GM10266 (cell line): ENCODE results near the gene MAP3K21.

Experiments used
- DNase-seq: peaks from one replicate; pipeline ENCODE4 v3.0.0; 2012; ENCODE audit errors: extremely low spot score
- CTCF ChIP-seq: IDR thresholded peaks from 2 replicates; pipeline ENCODE4 v1.5.1; 2012; ENCODE audit warnings: mild to moderate bottlenecking, low read depth; ENCODE audit not compliant: control insufficient read depth, insufficient read depth; ENCODE audit errors: missing control alignments

MAP3K21 gene

GRCh38 chr1:233366575-233366974 lies 39.1 kb downstream of the MAP3K21 start:
- no peak for DNase-seq
- no peak for TF ChIP-seq CTCF

- no peak for TF ChIP-seq CTCF
- DNase-seq, result no peak
These were observed 39.7 kb downstream of the MAP3K21 start for GRCh38 chr1:233367057-233367803.

GRCh38 chr1:233368106-233368788 lies 40.7 kb downstream of the MAP3K21 start:
- no peak for TF ChIP-seq CTCF
- DNase-seq, result no peak

DNA sequence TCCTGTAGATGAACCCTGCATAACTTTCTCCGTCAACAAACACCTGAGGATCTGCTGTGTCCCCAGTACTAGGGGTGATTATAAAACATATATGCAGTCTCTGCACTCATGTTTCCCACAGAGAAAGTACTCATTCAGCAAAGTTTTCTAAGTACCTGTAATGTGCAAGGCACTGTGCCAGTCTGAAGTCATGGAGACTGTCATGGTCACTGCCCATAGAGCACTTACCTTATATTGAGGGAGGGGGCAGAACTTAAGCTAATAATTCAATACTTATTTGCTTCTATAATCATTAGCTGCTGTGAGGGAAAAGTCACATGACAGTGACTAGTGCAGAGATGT lies 41.2 kb downstream of the MAP3K21 start:
- no peak for DNase-seq
- TF ChIP-seq CTCF, result no peak

DNA sequence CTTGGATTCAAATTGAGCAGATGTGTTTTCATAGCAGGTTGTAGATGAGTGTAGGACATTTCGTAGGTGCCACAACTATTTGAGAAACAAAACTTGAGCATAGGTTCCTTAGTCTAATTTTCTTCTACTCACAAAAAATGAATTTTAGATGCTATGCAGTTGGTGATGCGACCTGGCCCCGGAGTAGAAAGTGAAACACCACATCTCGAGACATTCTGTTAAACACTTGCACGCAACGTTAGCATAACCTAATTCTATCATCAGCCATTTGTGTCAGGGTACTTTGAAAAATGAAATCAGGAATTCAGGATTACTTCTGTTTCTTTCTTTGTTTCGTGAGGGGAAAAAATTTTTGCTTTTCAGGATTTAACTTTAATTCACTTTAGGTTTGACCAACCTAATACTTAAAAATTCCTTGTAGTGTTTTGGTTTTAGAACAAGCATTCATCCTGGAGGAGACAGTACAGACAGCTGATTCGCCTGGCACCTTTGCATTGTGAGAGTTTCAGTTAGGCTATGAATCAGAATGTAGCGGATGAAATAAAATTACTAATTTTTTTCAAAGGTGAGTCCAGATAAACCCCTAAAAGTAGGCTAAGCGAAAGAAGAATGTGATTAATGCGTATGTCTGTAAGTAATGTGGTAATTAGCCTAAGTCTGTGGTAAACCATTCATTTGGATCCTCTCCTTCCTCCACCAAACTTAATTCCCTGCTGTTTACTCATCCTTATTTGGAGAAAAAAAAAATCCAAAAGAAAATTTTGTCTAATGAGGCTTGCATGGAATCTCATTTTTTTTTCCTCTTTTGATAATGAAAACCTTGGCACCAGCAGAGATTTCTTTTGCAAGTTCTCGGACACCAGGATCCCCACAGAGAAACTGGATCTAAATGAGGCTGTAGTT lies 44.9 kb downstream of the MAP3K21 start:
- no peak for TF ChIP-seq CTCF
- no peak for DNase-seq

DNA sequence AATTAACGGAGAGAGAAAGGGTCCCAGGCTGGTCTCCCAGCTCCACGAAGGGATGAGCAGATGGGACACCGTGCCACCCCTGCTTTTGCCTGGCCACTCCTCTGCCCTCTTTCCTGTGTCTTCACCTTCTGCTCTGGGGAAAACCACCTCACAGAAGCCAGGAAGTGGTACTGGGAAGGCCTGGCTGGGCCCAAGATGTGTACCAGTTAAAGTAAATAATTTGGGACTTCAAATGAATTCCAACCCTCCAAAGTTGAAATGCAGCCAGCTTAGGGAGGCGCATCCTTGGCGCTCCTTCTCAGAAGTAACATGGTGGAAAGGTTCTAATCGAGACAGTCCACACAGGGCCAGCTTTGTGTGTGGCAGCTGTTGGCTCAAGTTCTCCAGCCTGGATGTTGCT lies 45.7 kb downstream of the MAP3K21 start:
- no peak for TF ChIP-seq CTCF
- DNase-seq, result no peak

DNA sequence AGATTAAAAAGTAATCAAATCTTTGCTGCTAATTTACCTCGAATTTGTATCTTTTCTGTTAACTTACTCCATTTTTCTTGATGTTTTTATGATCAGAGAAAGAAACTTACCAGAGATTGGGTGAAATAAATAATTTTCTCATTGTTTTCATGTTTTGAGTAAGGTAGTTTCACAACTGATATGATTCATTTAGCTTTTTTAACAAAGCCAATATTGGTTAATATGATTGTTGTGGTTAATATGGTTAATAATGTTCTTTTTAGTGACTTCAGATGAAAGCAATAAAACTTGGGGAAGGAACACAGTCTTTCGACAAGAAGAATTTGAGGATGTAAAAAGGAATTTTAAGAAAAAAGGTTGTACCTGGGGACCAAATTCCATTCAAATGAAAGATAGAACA lies 48.1 kb downstream of the MAP3K21 start:
- TF ChIP-seq CTCF, result no peak
- DNase-seq, result no peak
